ENCODE results near the gene ADRA2B. TPM values are rescaled to one million over a fixed set of nuclear protein-coding genes. Genes with fewer than 3 reads are reported as not detected.

The ADRA2B gene
- total and polyA plus RNA-seq, 2 donors (not counting 1 experiment from before 2014, with no cell fraction given): 0.27 to 0.46 TPM

GRCh38 chr2:96122391-96122790, 6.0 kb upstream of the ADRA2B start:
- no peaks in the 10 kb centered on the region for H3K79me2 ChIP-seq (ENCODE audit: control insufficient read depth, insufficient read depth, low read length)
- no peaks in the 10 kb centered on the region for H3K36me3 ChIP-seq (replicated peaks in 1 of 2; ENCODE audit: control extremely low read depth in 1 of 2, control insufficient read depth in 1 of 2, extremely low read depth in 1 of 2, insufficient read depth in 2 of 2, low read length in 1 of 2)
- H3K9ac ChIP-seq (ENCODE audit: low read length): no peak overlapping the region
- H3K9me3 Mint-ChIP-seq (ENCODE audit: insufficient read depth): no peaks in the 10 kb centered on the region
- no peak for TF ChIP-seq CTCF (IDR thresholded peaks at IDR 0.05)
- TF ChIP-seq EZH2 (IDR thresholded peaks at IDR 0.05; ENCODE audit: borderline replicate concordance, insufficient read depth, low read depth, low read length, poor library complexity, severe bottlenecking): no peak
- no peak overlapping the region for H3K4me3 ChIP-seq (ENCODE audit: control extremely low read depth in 1 of 5, extremely low read depth in 1 of 5, insufficient read depth in 1 of 5, low read depth in 2 of 5, low read length in 4 of 5)
- no peaks in the 10 kb centered on the region for H4K20me1 ChIP-seq (ENCODE audit: control insufficient read depth, insufficient read depth, low read length, poor library complexity, severe bottlenecking)
- H3K27ac ChIP-seq (ENCODE audit: low read length in 2 of 2): no peak overlapping the region
- no peak for DNase-seq
- no peak for ATAC-seq (ENCODE audit: low read depth)
- H3K27me3 Mint-ChIP-seq: peaks cover 27% of the 10 kb centered on the region
- H3K27me3 ChIP-seq (replicated peaks in 1 of 4; ENCODE audit: control extremely low read depth in 1 of 4, control insufficient read depth in 3 of 4, insufficient read depth in 4 of 4, low read length in 3 of 4): peaks cover 0 to 42% (median 11%) of the 10 kb centered on the region in 4 experiments
- no peak overlapping the region for H2AFZ ChIP-seq (ENCODE audit: insufficient read depth, low read depth, low read length, poor library complexity, severe bottlenecking)
- ChIA-PET CTCF (no interaction called here), POLR2A (no interaction called here)
- no peak overlapping the region for H3K4me3 Mint-ChIP-seq
- H3K27ac Mint-ChIP-seq: no peak overlapping the region
- H3K4me2 ChIP-seq (replicated peaks; ENCODE audit: low read depth, low read length, poor library complexity, severe bottlenecking): no peak overlapping the region
- peaks cover 17% of the 10 kb centered on the region for H3K4me1 Mint-ChIP-seq
- H3K9me3 ChIP-seq (ENCODE audit: control extremely low read depth in 1 of 3, control insufficient read depth in 2 of 3, insufficient read depth in 1 of 3, low read length in 2 of 3): peaks cover 0 to 3% (median 0%) of the 10 kb centered on the region in 3 donors
- H3K4me1 ChIP-seq (ENCODE audit: control insufficient read depth in 2 of 2, insufficient read depth in 2 of 2, low read length in 2 of 2): peaks cover 10 to 11% of the 10 kb centered on the region in 2 donors
- 99% methylated on average over 5 of the region's 5 CpGs for WGBS (ENCODE audit: insufficient coverage)
- intact Hi-C loops (cut with micrococcal nuclease): no loop called here

- Mint-ChIP-seq H3K27me3 (peaks cover 27% of the 10 kb centered on the region), H3K9me3 (ENCODE audit: insufficient read depth) (no peaks in the 10 kb centered on the region), H3K27ac (no peak overlapping the region), H3K4me3 (no peak overlapping the region), H3K4me1 (peaks cover 20% of the 10 kb centered on the region)
- DNase-seq (no peak), ATAC-seq (ENCODE audit: low read depth) (no peak)
- intact Hi-C loops (cut with micrococcal nuclease): no loop called here
- Histone ChIP-seq H3K4me1 (ENCODE audit: control insufficient read depth in 2 of 2, insufficient read depth in 2 of 2, low read length in 2 of 2) (peaks cover 13 to 15% of the 10 kb centered on the region in 2 donors), H3K27me3 (replicated peaks in 1 of 4; ENCODE audit: control extremely low read depth in 1 of 4, control insufficient read depth in 3 of 4, insufficient read depth in 4 of 4, low read length in 3 of 4) (peaks cover 0 to 45% (median 11%) of the 10 kb centered on the region in 4 experiments), H3K36me3 (replicated peaks in 1 of 2; ENCODE audit: control extremely low read depth in 1 of 2, control insufficient read depth in 1 of 2, extremely low read depth in 1 of 2, insufficient read depth in 2 of 2, low read length in 1 of 2) (no peaks in the 10 kb centered on the region), H3K79me2 (ENCODE audit: control insufficient read depth, insufficient read depth, low read length) (no peaks in the 10 kb centered on the region), H3K4me2 (replicated peaks; ENCODE audit: low read depth, low read length, poor library complexity, severe bottlenecking) (no peak overlapping the region), H3K9me3 (ENCODE audit: control extremely low read depth in 1 of 3, control insufficient read depth in 2 of 3, insufficient read depth in 1 of 3, low read length in 2 of 3) (peaks cover 0 to 3% (median 0%) of the 10 kb centered on the region in 3 donors), H3K27ac (ENCODE audit: low read length in 2 of 2) (no peak overlapping the region), H3K4me3 (ENCODE audit: control extremely low read depth in 1 of 5, extremely low read depth in 1 of 5, insufficient read depth in 1 of 5, low read depth in 2 of 5, low read length in 4 of 5) (no peak overlapping the region), H2AFZ (ENCODE audit: insufficient read depth, low read depth, low read length, poor library complexity, severe bottlenecking) (no peak overlapping the region), H4K20me1 (ENCODE audit: control insufficient read depth, insufficient read depth, low read length, poor library complexity, severe bottlenecking) (no peaks in the 10 kb centered on the region), H3K9ac (ENCODE audit: low read length) (no peak overlapping the region)
- WGBS (ENCODE audit: insufficient coverage): 95% methylated on average over 4 of the region's 4 CpGs
- TF ChIP-seq CTCF (IDR thresholded peaks at IDR 0.05) (no peak), EZH2 (IDR thresholded peaks at IDR 0.05; ENCODE audit: borderline replicate concordance, insufficient read depth, low read depth, low read length, poor library complexity, severe bottlenecking) (no peak)
- CTCF ChIA-PET: interaction anchor here (1.6 kb wide), 1 partner anchor 53 kb away, joined by 4 read pairs; no protein-coding TSS in a partner anchor
- POLR2A ChIA-PET: no interaction called here
Measured at GRCh38 chr2:96121414-96121813, 5.0 kb upstream of the ADRA2B start.
